SK-N-SH (cell line): ENCODE data around the gene PLCB1. TPM values are rescaled to one million over a fixed set of nuclear protein-coding genes. Genes with fewer than 3 reads are reported as not detected.

Source experiments
- CTCF ChIA-PET: fragments of 300-600, 350-600 bp; formaldehyde crosslinking; extraction: SDS; loops from one replicate; lab custom pipeline; 2021; lab: Yijun Ruan, JAX
- POLR2A ChIA-PET: fragments of 350-600 bp; sonication (Branson Sonifier 250); formaldehyde crosslinking; extraction: SDS; loops from one replicate; lab custom pipeline; 2020; ENCODE audit warnings: antibody characterized with exemption, inconsistent platforms; lab: Yijun Ruan, JAX
- DNase-seq: peaks from one replicate; pipeline ENCODE4 v3.0.0; 2012
- H2AFZ ChIP-seq: fragments of 200-600 bp; sonication (generic); 2 replicates; pipeline ENCODE4 v1.8.1; 2016; ENCODE audit warnings: antibody characterized with exemption, mild to moderate bottlenecking, low read depth
- H3F3A ChIP-seq: fragments of 200-600 bp; sonication (generic); replicated peaks from 2 replicates; pipeline ENCODE3; 2016; ENCODE audit warnings: antibody characterized with exemption, mild to moderate bottlenecking; ENCODE audit not compliant: insufficient read depth
- H3K27ac ChIP-seq, 2 experiments: fragments of 200-500 bp in 1 of 2; fragments of 200-600 bp in 1 of 2; sonication (Bioruptor generic) in 1 of 2; sonication (generic), shearing (Covaris generic) in 1 of 2; 2 replicates each; pipeline versions ENCODE4 v1.5.1 to v1.6.1; 2014 to 2016; ENCODE audit warnings: low read depth in 2 of 2, inconsistent platforms in 1 of 2, low read length in 1 of 2, mild to moderate bottlenecking in 1 of 2, mixed read lengths in 1 of 2
- H3K27me3 ChIP-seq: fragments of 200-600 bp; sonication (generic), shearing (Covaris generic); 2 replicates; pipeline ENCODE4 v1.6.1; 2016; ENCODE audit warnings: mixed run types; ENCODE audit not compliant: insufficient read depth
- H3K36me3 ChIP-seq, 2 experiments: fragments of 200-500 bp in 1 of 2; fragments of 200-600 bp in 1 of 2; sonication (Bioruptor generic) in 1 of 2; sonication (generic) in 1 of 2; replicated peaks in 1 of 2; 2 replicates each; pipeline versions ENCODE3 to v1.5.1; 2014 to 2016; ENCODE audit warnings: low read length in 1 of 2, mild to moderate bottlenecking in 1 of 2; ENCODE audit not compliant: insufficient read depth in 2 of 2, control insufficient read depth in 1 of 2
- H3K4me1 ChIP-seq, 2 experiments: fragments of 200-500 bp in 1 of 2; fragments of 200-600 bp in 1 of 2; sonication (Bioruptor generic) in 1 of 2; sonication (generic), shearing (Covaris generic) in 1 of 2; 2 replicates each; pipeline versions ENCODE4 v1.5.1 to v1.6.1; 2014 to 2016; ENCODE audit warnings: low read depth in 1 of 2, low read length in 1 of 2, mixed run types in 1 of 2; ENCODE audit not compliant: insufficient read depth in 2 of 2, control insufficient read depth in 1 of 2
- H3K4me2 ChIP-seq: fragments of 200-600 bp; sonication (generic), shearing (Covaris generic); 2 replicates; pipeline ENCODE4 v1.6.1; 2017; ENCODE audit warnings: mixed run types
- H3K4me3 ChIP-seq, 2 experiments: fragments of 200-500 bp in 1 of 2; fragments of 200-600 bp in 1 of 2; sonication (Bioruptor generic) in 1 of 2; sonication (generic), shearing (Covaris generic) in 1 of 2; 2 replicates each; pipeline versions ENCODE4 v1.5.1 to v1.8.1; 2014 to 2016; ENCODE audit warnings: low read depth in 2 of 2, inconsistent platforms in 1 of 2, low read length in 1 of 2, mild to moderate bottlenecking in 1 of 2, mixed read lengths in 1 of 2, moderate library complexity in 1 of 2
- H3K79me2 ChIP-seq: fragments of 200-600 bp; sonication (generic); 2 replicates; pipeline ENCODE4 v1.8.1; 2017; ENCODE audit warnings: mild to moderate bottlenecking; ENCODE audit not compliant: insufficient read depth
- H3K9ac ChIP-seq: fragments of 200-600 bp; sonication (generic); 2 replicates; pipeline ENCODE4 v1.6.1; 2017; ENCODE audit warnings: mixed run types
- H3K9me2 ChIP-seq: fragments of 200-600 bp; sonication (generic); 2 replicates; pipeline ENCODE4 v1.6.1; 2017; ENCODE audit warnings: mixed run types
- H3K9me3 ChIP-seq: fragments of 200-600 bp; sonication (generic); 2 replicates; pipeline ENCODE4 v1.6.1; 2017; ENCODE audit warnings: mixed run types, mild to moderate bottlenecking, moderate library complexity
- H4K20me1 ChIP-seq: fragments of 200-600 bp; sonication (generic); 2 replicates; pipeline ENCODE4 v1.6.1; 2017; ENCODE audit warnings: mild to moderate bottlenecking, mixed run types; ENCODE audit not compliant: insufficient read depth
- CHD2 ChIP-seq: fragments of 150-350 bp; IDR thresholded peaks from 2 replicates; pipeline ENCODE4 v1.6.1; 2018; ENCODE audit warnings: low read length; ENCODE audit not compliant: partially characterized antibody
- ELF1 ChIP-seq: IDR thresholded peaks from 2 replicates; pipeline ENCODE4 v1.4.0; 2012
- EZH2phosphoT487 ChIP-seq: fragments of 200-600 bp; sonication (generic); IDR thresholded peaks from 2 replicates; pipeline ENCODE4 v1.6.1; 2017; ENCODE audit warnings: low read depth, mixed run types, mild to moderate bottlenecking, antibody characterized with exemption, moderate library complexity, borderline replicate concordance
- FOXJ3 ChIP-seq: sonication (generic); formaldehyde crosslinking; IDR thresholded peaks from 2 replicates; pipeline ENCODE4 v1.5.1; 2020; ENCODE audit warnings: mild to moderate bottlenecking, missing genetic modification reagents
- GATA2 ChIP-seq: sonication (generic); formaldehyde crosslinking; IDR thresholded peaks from 2 replicates; pipeline ENCODE4 v1.5.0; 2020; ENCODE audit warnings: mild to moderate bottlenecking, missing genetic modification reagents
- MEF2A ChIP-seq: IDR thresholded peaks from 2 replicates; pipeline ENCODE4 v1.4.0; 2012; ENCODE audit warnings: low read depth, borderline replicate concordance
- NFIC ChIP-seq: IDR thresholded peaks from 2 replicates; pipeline ENCODE4 v1.4.0; 2012; ENCODE audit warnings: borderline replicate concordance
- NRF1 ChIP-seq: IDR thresholded peaks from 2 replicates; pipeline ENCODE4 v1.6.1; 2012; ENCODE audit warnings: low read depth, mild to moderate bottlenecking, low read length
- RAD21 ChIP-seq: IDR thresholded peaks from 2 replicates; pipeline ENCODE4 v1.6.1; 2012; ENCODE audit warnings: mild to moderate bottlenecking, low read length
- RCOR1 ChIP-seq: fragments of 150-350 bp; IDR thresholded peaks from 2 replicates; pipeline ENCODE4 v1.6.1; 2017; ENCODE audit warnings: antibody characterized with exemption, low read length
- RFX5 ChIP-seq: IDR thresholded peaks from 2 replicates; pipeline ENCODE4 v1.6.1; 2012; ENCODE audit warnings: mild to moderate bottlenecking, improper control_type of control experiment, low read length
- SIN3A ChIP-seq: IDR thresholded peaks from 2 replicates; pipeline ENCODE4 v1.6.1; 2012; ENCODE audit warnings: low read depth, mild to moderate bottlenecking, low read length, moderate library complexity, borderline replicate concordance
- SMC3 ChIP-seq: IDR thresholded peaks from 2 replicates; pipeline ENCODE4 v1.6.1; 2012; ENCODE audit warnings: low read depth, low read length, improper control_type of control experiment
- TAF1 ChIP-seq: IDR thresholded peaks from 2 replicates; pipeline ENCODE4 v1.6.1; 2012; ENCODE audit warnings: low read depth, mild to moderate bottlenecking, low read length, moderate library complexity, borderline replicate concordance
- TEAD4 ChIP-seq: IDR thresholded peaks from 2 replicates; pipeline ENCODE4 v1.4.0; 2012; ENCODE audit warnings: mild to moderate bottlenecking, borderline replicate concordance; ENCODE audit not compliant: insufficient read depth
- WGBS: methylation state at CpG from one replicate; pipeline ENCODE4 v1.1.6; 2017; ENCODE audit warnings: low lambda C conversion rate; 5-methylcytosine and 5-hydroxymethylcytosine counted together
- polyA plus RNA-seq, 3 experiments: library from polyadenylated mRNA; depleted of rRNA; stranded (reverse); fragments of >200 nt; gene quantifications; 2 replicates each; pipeline ENCODE4 v1.2.3, GENCODE V29; 2012
- TF ChIP-seq, protein P1 (sequence below): fragments of 200-600 bp; sonication (generic); IDR thresholded peaks from 2 replicates; pipeline ENCODE4 v1.6.1; 2017; ENCODE audit warnings: antibody characterized with exemption, mild to moderate bottlenecking, moderate library complexity
- TF ChIP-seq, protein P2 (sequence below): fragments of 150-350 bp; IDR thresholded peaks from 2 replicates; pipeline ENCODE4 v1.6.1; 2017; ENCODE audit warnings: antibody characterized with exemption, low read length, low read depth, borderline replicate concordance
- TF ChIP-seq, protein P3 (sequence below): fragments of 150-350 bp; IDR thresholded peaks from 2 replicates; pipeline ENCODE4 v1.6.1; 2016; ENCODE audit warnings: mild to moderate bottlenecking, low read depth, low read length
- TF ChIP-seq, protein P4 (sequence below): IDR thresholded peaks from 2 replicates; pipeline ENCODE4 v1.4.0; 2012; ENCODE audit warnings: low read depth, borderline replicate concordance
- TF ChIP-seq, protein P5 (sequence below): IDR thresholded peaks from 2 replicates; pipeline ENCODE4 v1.6.1; 2012; ENCODE audit warnings: mild to moderate bottlenecking, low read depth, low read length, moderate library complexity

Gene PLCB1
- polyA plus RNA-seq, 1 of the 3 experiments (the other 2 are of a cell fraction): 10.5 TPM

DNA sequence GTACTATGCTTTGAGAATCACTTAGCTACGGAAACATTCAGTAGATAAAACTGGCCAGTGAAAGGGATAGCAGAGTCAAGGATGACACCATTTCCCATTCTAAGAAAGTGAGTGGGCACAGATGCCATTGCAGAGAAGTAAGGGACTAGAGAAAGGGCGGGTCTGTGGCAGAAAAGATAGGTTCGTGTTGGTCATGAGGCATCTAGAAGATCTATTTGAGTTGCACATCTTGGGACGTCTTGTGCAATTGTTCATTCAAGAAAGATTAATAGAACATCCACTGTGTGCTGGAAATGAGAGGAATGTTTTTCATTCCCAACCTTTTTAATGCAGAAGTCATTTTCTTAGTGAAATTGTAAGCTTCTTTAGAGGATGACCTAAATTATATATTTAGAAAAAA is 161.7 kb downstream of the PLCB1 start:
- Histone ChIP-seq H3K4me3 (no peak overlapping the region), H3K36me3 (no peaks in the 10 kb centered on the region), H3K27me3 (no peaks in the 10 kb centered on the region), H3K79me2 (peaks cover 4% of the 10 kb centered on the region; the same call in 1 of the 2 replicates), H4K20me1 (no peaks in the 10 kb centered on the region), H3K27ac (no peak overlapping the region), H3K9ac (no peak overlapping the region), H3K9me2 (no peaks in the 10 kb centered on the region), H2AFZ (no peak overlapping the region), H3K4me2 (no peak overlapping the region), H3F3A (peaks cover 17% of the 10 kb centered on the region), H3K9me3 (no peaks in the 10 kb centered on the region), H3K4me1 (peaks cover 0 to 3% of the 10 kb centered on the region in 2 experiments; a peak in 2 of 4 replicates)
- POLR2A ChIA-PET: no interaction called here
- 90% methylated on average over 4 of the region's 4 CpGs for WGBS
- DNase-seq: no peak
- CTCF ChIA-PET: interaction anchor here (0.9 to 1.6 kb wide), 2 partner anchors 10 to 27 kb away, joined by 3 to 4 read pairs; no protein-coding TSS in a partner anchor
- TF ChIP-seq RAD21: no peak
- TF ChIP-seq SIN3A: no peak
- TF ChIP-seq, protein P1, sequence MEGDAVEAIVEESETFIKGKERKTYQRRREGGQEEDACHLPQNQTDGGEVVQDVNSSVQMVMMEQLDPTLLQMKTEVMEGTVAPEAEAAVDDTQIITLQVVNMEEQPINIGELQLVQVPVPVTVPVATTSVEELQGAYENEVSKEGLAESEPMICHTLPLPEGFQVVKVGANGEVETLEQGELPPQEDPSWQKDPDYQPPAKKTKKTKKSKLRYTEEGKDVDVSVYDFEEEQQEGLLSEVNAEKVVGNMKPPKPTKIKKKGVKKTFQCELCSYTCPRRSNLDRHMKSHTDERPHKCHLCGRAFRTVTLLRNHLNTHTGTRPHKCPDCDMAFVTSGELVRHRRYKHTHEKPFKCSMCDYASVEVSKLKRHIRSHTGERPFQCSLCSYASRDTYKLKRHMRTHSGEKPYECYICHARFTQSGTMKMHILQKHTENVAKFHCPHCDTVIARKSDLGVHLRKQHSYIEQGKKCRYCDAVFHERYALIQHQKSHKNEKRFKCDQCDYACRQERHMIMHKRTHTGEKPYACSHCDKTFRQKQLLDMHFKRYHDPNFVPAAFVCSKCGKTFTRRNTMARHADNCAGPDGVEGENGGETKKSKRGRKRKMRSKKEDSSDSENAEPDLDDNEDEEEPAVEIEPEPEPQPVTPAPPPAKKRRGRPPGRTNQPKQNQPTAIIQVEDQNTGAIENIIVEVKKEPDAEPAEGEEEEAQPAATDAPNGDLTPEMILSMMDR: no peak
- no peak for TF ChIP-seq NFIC
- TF ChIP-seq, protein P2, sequence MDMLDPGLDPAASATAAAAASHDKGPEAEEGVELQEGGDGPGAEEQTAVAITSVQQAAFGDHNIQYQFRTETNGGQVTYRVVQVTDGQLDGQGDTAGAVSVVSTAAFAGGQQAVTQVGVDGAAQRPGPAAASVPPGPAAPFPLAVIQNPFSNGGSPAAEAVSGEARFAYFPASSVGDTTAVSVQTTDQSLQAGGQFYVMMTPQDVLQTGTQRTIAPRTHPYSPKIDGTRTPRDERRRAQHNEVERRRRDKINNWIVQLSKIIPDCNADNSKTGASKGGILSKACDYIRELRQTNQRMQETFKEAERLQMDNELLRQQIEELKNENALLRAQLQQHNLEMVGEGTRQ: no peak
- TF ChIP-seq, protein P3, sequence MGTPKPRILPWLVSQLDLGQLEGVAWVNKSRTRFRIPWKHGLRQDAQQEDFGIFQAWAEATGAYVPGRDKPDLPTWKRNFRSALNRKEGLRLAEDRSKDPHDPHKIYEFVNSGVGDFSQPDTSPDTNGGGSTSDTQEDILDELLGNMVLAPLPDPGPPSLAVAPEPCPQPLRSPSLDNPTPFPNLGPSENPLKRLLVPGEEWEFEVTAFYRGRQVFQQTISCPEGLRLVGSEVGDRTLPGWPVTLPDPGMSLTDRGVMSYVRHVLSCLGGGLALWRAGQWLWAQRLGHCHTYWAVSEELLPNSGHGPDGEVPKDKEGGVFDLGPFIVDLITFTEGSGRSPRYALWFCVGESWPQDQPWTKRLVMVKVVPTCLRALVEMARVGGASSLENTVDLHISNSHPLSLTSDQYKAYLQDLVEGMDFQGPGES: no peak
- no peak for TF ChIP-seq CHD2
- TF ChIP-seq GATA2 (CRISPR knock-in tag): no peak
- TF ChIP-seq, protein P4, sequence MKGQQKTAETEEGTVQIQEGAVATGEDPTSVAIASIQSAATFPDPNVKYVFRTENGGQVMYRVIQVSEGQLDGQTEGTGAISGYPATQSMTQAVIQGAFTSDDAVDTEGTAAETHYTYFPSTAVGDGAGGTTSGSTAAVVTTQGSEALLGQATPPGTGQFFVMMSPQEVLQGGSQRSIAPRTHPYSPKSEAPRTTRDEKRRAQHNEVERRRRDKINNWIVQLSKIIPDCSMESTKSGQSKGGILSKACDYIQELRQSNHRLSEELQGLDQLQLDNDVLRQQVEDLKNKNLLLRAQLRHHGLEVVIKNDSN: no peak
- TF ChIP-seq TEAD4: no peak
- TF ChIP-seq, protein P5, sequence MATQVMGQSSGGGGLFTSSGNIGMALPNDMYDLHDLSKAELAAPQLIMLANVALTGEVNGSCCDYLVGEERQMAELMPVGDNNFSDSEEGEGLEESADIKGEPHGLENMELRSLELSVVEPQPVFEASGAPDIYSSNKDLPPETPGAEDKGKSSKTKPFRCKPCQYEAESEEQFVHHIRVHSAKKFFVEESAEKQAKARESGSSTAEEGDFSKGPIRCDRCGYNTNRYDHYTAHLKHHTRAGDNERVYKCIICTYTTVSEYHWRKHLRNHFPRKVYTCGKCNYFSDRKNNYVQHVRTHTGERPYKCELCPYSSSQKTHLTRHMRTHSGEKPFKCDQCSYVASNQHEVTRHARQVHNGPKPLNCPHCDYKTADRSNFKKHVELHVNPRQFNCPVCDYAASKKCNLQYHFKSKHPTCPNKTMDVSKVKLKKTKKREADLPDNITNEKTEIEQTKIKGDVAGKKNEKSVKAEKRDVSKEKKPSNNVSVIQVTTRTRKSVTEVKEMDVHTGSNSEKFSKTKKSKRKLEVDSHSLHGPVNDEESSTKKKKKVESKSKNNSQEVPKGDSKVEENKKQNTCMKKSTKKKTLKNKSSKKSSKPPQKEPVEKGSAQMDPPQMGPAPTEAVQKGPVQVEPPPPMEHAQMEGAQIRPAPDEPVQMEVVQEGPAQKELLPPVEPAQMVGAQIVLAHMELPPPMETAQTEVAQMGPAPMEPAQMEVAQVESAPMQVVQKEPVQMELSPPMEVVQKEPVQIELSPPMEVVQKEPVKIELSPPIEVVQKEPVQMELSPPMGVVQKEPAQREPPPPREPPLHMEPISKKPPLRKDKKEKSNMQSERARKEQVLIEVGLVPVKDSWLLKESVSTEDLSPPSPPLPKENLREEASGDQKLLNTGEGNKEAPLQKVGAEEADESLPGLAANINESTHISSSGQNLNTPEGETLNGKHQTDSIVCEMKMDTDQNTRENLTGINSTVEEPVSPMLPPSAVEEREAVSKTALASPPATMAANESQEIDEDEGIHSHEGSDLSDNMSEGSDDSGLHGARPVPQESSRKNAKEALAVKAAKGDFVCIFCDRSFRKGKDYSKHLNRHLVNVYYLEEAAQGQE: no peak
- no peak for TF ChIP-seq EZH2phosphoT487
- TF ChIP-seq MEF2A: no peak
- no peak for TF ChIP-seq RCOR1
- no peak for TF ChIP-seq FOXJ3
- no peak for TF ChIP-seq NRF1
- no peak for TF ChIP-seq ELF1
- no peak for TF ChIP-seq SMC3
- TF ChIP-seq RFX5: no peak
- no peak for TF ChIP-seq TAF1
